Ovary (tissue), 3 donors: Measurements from ENCODE around the gene MYMK.

Experiments used
- CTCF ChIP-seq, 3 donors: fragments of 450-650 bp in 2 of 3; fragments of 200-600 bp in 1 of 3; IDR thresholded peaks; one replicate each; pipeline versions ENCODE4 v1.5.1 to v1.8.0; 2016 to 2022; ENCODE audit warnings: antibody characterized with exemption in 3 of 3, mild to moderate bottlenecking in 1 of 3
- EP300 ChIP-seq: sonication (generic); formaldehyde crosslinking; IDR thresholded peaks from one replicate; pipeline ENCODE4 v1.6.1; 2017; ENCODE audit warnings: antibody characterized with exemption
- POLR2A ChIP-seq: fragments of 450-650 bp; IDR thresholded peaks from one replicate; pipeline ENCODE4 v1.6.1; 2017; ENCODE audit warnings: antibody characterized with exemption, mild to moderate bottlenecking, moderate library complexity
- donor health status: DM: no; HTN: no; CAD: no.

GRCh38 chr9:133494636-133495326 lies 30.0 kb downstream of the MYMK start:
- no peak for TF ChIP-seq CTCF (IDR thresholded peaks at IDR 0.05)
- TF ChIP-seq POLR2A = no peak
- no peak for TF ChIP-seq EP300
